DMS53 treated with DMSO at 0.1 percent for 48 hours (cell line): ENCODE data around the gene DTX1.

Experiments used
- DNase-seq: peaks from one replicate; lab custom pipeline; 2025; ENCODE audit not compliant: unreplicated experiment; lab: John Stamatoyannopoulos, UW

The DTX1 gene

DNA sequence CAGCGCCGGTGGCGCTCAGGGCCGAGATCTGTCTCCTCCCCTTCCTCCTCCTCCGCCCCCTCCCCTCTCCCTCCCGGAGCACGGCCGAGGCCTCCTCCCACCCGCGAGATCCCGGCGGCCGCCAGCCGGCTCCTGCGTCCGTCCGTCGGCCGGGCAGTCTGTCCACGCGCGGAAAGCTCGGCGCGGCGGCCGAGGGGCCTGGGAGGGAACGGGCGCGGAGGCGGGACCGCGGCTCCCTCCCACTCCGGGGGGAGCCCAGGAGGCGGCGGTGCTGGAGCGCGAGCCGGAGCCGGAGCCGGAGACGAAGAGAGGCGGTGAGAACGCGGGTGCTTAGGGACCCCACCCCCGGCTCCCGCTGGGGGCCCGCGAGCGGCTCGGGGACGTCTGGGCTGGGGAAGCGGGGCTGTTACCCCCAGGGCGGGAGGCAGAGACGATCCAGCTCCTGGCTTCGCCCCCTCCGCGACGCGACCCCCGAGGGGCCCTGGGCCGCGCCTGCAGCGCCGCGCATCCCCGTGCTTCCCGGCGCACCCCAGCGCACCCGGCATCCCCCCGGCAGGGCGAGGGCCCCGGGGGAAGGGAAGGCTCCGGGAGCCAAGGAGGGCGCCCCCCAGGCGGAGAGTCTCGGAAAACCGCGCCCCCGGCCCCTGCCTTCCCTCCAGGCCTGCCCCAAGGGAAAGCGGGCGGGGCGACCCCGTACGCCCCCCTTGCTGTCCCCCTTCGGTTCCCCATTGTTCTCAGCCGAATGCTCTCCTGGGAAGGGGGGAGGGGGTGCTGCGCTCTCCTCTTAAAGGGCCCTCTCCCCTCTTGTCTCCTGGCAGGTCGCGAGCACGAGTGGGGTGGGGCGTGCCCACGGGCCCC is at the start of gene DTX1:
DTX1 (plus strand) TSS at position 100 of the 858 bp plus-strand sequence. CDS start 1,463 bp downstream, outside the sequence.
- DNase-seq: no peak

DNA sequence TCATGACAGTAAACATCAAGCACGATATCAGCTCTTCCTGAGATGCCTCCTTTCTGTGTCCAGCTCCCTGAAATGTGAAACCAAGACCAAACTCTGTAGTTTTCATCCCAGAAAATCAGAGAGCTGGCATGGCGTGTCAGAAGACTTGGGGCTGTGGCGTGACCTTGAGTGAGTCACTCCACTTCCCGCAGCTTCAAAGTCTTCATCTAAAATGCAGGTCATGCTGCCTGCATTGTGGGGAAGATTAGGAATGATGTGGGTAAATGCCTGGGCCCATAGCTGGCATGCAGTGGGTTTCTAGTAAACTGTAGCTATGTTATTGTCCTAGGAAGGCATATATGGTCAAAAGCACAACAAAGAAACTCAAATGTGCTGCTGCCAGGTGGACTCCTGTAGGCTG is 49.4 kb upstream of the DTX1 start:
- DNase-seq: no peak

DNA sequence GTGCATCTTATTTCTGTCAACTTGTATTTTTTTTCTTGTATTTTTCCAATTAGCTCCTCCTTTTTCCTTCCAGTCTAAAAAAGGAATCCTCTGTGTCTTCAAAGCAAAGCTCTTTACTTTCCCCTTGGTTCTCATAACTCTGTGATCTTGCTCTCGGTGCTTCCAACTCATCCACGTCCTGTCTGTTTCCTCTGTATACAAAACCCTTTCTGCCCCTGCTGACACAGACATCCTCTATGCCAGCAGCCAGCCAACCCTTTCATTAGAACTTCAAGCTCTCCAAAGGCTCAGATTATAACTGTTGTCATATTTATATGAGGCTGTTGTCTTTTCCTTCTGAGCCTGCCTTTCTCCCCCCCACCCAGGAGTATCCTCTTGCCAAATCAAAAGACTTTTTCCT is 45.8 kb upstream of the DTX1 start:
- DNase-seq: no peak

DNA sequence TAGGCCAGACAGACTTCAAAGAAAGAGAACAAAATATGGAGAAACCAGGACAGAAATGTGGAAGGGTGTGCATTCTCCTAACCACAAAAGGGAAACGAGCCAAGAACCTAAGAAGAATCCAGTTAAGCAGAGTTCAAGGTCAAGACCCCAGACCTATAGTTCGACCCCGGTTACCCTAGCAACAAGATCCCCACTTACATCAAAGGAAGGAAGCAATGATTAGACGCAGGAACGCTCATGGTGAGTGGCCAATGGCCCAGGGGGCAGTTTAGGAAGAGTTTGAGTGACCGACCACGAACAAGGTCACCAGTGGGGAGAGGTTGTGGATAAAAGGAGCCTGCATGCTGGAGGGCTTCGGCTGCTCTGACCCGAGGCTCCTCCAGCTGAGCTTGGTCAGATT is 42.0 kb upstream of the DTX1 start:
- DNase-seq: no peak

DNA sequence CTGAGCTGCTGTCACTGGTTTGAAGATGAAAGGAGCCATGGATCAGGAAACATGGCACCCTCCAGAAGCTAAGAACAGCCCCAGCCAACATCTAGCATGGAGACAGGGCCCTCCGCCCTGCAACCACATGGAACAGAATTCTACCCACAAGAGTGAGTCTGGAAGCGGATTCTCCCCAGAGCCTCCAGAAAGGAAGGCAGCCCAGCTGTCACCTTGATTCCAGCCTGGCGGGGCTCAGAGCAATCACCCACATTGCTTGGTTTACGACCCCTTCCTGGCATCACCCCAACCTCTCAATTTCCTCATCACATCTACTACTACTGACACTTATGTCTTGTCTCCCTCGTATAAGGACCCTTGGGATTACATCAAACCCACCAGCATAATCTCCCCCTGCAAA is 39.7 kb upstream of the DTX1 start:
- DNase-seq: no peak

DNA sequence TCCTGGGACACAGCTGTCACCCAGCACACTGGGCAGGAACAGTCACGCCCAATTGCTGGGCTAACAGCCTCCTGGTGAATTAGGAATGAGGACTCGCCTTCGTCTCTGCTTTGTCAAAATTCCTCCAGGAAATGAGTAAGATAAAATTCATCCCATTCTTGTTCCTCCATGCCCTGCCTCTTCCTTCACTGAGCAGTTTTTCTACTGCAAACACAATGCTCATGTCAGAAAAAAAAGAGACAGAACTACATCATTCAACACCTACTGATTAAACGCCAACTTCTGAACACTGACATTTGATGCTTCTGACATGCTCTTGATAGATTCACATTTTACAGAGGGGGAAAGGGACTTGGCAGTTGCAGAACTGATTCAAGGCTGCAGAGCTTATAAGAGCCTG is 37.5 kb upstream of the DTX1 start:
- no peak for DNase-seq

DNA sequence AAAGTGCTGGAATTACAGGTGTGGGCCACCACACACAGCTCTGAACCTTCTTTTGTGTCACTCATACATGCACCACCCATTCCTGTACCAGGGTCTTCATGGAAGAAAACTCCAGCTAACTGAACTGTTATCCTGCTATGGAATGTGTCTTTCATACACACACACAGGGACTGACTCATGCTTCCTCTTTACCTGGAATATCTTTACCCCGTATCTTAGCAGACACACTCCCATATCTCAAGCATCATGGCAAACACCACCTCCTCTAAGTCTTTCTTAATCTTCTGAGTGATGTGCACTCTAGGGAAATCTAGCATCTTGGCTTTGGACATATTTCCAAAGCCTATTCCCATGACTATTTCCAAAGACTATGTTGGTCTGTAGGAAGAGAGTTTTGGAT is 35.0 kb upstream of the DTX1 start:
- DNase-seq: no peak

DNA sequence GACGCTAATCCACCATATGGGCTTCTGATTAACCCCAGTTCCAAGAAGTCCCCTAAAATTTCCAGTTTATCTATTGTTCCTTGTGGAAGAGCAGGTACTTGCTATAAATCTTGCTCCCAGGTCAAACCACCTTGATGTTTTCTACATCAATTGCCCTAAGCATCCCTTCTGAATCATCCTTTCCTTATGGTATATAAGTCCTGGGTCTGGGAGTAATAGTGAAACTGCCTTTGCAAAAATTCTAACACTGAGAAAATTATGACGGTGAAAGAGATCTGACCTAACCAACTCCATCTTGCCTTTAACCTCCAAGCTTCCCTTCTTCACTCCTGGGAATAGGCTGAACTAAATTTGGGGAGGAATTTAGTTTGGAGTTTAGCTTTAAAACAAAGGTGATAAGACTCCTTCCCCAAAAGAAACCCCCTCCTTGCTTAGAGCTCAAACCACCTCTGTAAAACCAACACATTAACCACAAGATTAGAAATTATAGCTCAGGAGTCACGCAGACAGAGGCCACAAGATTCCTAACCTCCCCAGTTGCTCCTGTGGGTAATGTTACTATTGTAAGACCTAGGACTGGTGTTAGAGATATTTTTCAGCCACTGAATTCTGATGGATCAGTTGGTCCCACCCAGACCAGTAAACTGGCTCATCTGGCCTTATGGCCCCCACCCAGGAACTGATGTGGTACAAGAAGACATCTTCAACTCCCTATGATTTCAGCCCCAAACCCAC is 33.8 kb upstream of the DTX1 start:
- no peak for DNase-seq

DNA sequence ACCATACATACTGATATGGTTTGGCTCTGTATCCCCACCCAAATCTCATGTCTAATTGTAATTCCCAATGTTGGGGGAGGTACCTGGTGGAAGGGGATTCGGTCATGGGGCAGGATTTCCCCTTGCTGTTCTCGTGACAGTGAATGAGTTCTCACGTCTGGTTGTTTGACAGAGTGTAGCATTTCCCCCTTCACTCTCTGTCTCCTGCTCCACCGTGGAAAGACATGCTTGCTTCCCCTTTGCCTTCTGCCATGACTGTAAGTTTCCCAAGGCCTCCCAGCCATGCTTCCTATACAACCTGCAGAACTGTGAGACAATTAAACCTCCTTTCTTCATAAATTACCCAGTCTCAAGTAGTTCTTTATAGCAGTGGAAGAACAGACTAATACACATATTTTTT is 28.8 kb upstream of the DTX1 start:
- no peak for DNase-seq

DNA sequence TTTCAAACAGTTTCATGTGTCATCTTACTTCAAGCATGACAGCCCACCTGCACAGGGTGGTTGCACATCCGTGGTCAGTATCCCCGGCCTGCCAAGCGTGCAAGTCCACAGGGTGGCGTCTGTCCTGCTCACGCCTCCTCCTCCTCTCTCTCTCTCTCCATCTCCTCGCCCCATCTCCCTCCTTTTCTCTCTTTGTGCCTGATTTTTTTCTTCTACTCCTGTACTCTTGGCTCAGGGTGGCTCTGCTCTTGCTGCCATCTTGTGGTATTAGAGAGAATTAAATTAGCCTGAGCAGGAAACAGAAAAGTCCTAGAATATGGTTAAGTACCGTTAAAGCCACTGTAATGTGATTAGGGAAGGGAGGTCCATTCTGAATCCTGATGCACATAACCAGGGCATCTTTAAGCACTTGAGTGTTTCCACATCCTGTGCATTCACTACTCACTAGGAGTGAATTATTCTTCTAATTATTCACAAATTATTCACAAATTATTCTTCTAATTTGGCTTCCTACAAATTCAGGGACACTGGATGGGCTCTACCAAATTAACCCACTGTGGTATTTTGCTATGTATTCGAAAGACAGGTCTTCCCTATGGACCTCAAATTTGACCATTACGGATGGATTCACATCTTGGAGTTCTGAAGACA is 25.5 kb upstream of the DTX1 start:
- peak; percentile 87 for DNase-seq

DNA sequence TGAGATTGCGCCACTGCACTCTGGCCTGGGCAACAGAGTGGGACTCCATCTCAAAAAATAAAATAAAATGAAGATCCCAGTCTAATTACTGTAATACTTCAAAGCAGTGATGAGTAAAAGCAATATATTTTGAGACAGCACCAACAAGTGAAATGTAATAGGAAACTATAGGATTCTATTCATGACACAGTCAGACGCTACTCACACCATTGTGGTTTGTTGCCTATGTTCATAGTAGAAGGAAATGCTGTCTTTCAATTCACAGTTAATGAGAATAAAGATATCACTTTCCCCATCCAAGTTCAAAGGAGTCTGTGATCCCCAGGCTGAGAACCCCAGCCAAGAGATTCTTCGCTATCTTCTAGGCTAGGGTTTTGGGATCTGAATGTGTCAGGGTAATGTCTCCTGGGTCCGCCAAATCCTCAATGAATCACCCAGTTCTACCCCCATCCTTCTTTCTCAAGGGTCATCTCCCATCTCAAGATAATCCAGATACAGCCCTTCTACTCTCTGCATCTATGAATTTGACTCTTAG is 16.6 kb upstream of the DTX1 start:
- no peak for DNase-seq

DNA sequence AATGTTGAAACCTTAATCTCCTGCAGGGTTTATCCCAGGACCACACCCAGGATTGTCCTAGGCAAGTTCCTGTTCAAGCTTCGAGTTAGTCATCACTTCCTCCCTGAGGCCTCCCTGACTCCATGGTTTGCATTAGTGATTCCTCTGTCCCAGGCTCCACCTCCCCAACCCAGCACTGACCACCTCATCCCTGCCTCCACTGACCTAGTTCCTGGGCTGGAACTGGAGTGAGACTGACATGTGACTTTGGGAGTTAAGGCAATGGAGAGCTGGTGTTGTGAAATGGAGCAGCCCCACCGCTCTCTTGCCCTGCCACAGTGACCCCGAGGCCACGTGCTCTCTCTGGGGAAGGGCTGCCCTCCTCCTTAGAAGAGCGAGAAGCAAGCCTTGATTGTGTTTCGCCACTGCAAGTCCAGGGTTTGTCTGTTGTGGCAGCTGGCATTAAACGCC is 15.8 kb upstream of the DTX1 start:
- peak; percentile 26 for DNase-seq

DNA sequence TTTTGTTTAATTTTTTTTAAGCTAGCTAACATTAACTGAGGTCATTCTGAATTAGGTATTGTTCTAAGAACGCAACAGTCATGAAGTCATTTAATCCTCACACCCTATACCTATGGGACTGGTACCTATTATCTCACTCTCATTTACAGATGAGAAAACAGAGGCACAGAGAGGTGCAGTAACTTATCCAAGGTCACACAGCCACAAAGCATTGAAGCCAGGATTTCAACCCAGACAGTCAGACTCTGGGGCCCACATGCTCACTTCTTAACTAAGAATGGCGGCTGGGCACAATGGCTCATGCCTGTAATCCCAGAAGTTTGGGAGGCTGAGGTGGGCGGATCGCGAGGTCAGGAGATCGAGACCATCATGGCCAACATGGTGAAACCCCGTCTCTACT is 15.0 kb upstream of the DTX1 start:
- DNase-seq: no peak

DNA sequence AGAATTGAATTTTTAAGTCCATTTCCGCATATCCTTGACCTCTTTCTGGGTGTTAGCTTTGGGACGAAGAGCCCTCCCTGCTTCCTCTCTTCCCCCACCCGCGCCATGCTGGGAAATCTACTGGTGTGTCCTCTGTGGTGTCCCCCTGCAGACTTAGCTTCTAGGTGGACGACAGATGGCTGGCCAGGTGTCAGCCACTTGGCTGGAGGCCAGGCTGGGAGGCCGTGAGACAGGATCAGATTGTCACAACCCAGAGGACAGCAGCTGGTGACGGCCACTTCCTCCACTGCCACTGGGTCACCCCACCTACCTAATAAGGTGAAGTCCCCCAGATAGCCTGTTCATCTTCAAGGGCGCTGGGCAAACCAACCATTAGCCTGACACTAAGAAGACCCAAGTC is 13.3 kb upstream of the DTX1 start:
- DNase-seq: peak; percentile 57

DNA sequence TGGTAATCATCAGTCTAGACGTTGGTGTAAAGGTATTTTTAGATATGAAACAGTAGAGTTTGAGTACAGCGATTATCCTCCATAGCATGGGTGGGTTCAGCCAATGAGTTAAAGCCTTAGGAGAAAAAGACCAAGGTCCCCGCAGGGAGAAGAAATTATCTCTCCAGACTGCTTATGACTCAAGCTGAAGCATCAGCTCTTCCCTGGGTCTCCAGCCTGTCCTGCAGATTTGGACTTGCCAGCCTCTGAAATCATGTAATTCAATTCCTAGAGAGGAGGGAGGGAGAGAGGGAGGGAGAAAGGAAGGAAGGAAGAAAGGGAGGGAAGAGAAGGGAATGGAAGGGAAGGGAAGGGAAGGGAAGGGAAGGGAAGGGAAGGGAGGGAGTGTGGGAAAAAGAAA is 12.0 kb upstream of the DTX1 start:
- no peak for DNase-seq

DNA sequence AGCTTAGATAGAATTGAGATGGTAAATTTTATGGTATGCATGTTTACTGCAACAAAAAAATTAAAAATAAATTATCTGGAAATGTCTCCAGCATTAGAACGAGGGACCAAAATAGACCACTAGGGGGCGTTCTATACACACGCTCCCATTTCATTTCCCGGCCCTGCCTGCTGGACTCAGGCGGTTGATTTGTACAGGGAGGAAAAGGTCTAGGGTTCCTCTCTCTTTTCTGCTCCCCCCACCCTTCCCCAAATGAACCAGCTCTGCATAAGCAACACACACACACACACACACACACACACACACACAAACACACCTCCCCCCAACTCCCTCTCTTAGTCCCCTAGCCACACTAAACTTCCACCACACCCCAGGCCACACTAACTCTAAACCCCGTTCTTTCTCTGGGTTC is 7.8 kb upstream of the DTX1 start:
- peak; percentile 63 for DNase-seq

DNA sequence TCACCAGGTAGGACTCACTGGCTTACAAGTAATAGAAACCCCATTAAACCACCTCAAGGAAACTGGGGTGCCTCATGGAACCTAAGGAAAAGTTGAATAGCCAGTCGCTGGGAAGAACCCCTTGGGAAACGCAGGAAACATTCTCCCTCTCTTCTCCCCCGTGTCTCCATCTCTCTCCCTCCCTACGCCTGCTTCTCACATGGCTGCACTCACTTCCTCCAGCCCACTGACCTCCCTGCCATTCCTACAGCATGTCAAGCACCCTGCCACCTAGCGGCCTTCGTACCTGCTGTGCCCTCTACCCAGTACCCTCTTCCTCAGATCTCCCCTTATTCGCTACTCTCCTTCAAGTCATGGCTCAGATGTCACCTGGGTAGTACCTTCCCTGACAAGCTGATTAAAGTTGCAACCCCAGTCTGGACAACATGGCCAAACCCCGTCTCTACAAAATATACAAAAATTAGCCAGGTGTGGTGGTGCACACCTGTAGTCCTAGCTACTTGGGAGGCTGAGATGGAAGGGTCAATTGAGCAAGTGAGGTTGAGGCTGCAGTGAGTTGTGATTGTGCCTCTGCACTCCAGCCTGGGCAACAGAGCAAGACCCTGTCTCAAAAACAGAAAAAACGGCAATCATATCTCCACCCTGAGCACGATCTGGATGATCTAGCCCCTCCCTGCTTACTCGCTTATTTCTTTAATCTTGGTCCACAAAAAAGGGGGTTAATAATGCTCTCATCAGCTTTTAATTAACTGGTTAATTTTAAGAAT is 6.4 kb upstream of the DTX1 start:
- DNase-seq: peak; percentile 14

DNA sequence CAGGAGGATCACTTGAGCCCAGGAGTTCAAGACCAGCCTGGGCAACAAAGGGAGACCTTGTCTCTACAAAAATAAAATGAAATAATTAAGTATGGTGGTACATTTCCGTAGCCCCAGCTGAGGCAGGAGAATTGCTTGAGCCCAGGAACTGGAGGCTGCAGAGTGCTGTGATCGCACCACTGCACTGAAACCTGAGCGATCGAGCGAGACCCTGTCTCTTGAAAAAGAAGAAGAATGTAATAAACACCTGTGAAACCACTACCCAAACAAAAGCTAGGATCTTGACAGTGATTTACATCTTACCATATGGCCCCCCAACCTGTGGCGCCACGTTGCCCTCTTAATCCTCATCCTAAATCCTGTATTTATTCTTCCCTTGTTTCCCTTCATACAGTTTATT is 5.7 kb upstream of the DTX1 start:
- no peak for DNase-seq

DNA sequence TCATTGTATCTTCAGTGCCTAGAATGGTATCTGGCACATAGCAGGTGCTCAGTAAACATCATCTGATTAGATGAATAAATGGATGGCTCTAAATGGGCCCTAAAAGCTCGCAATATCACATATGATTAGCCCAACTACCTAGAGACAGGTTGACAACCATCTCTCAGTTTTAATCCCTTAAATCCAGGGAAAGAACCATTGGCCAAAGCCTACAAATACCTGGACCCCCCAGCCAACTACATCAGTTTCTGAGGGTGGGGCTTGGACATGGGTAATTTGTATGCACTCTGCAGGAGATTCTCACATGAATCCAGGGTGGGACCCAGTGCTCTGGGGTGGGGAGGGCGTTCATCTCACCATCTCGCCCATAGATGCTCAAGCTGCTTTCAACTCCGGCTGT is 4.8 kb upstream of the DTX1 start:
- no peak for DNase-seq

DNA sequence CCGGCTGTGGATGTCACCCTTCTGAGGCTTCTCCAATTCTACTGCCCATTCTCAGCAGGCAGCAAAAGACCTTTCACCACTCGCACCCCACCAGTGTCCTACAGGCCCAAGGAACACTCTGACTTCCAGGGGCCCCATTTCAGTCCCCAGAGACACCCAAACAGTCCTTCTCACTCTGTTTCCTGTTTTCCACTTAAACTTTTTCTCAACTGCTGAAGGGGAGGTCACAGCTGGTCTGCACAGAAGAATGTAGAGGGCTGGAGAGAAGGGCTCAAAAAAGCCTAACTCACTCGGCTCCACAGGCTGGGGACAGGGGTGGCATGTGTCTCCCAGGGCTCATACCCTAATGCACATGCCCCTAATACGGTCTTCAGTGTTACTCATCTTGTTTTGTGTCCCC is 4.2 kb upstream of the DTX1 start:
- no peak for DNase-seq

DNA sequence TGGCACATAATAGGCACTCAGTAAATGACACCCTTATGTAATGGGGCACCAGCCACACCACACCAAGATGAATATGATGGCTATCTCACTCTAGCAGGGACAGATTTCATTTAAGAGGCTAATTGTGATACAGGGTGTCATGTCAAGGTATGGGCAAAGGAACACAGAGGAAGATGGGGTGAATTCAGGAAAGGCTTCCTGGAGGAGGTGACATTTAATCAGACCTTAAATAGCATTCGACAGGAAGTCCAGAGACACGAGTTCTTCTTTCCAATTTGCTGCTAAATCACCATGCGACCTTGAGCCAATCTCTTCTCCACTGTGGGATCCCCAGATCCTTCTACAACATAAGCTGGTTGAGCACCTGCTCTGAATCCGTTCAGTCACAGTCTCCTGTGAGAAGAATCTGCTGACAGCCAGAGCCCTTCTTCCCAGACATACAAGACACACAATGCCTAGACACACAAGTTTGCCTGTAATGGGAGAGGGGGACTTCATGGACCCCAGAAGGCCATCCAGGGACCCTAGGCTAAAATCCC is 1.5 kb upstream of the DTX1 start:
- no peak for DNase-seq
